Measurements from ENCODE around the gene GRM8. TPM values are rescaled to one million over a fixed set of nuclear protein-coding genes. Genes with fewer than 3 reads are reported as not detected.

The GRM8 gene
- total and polyA plus RNA-seq, 10 of the 15 experiments (the other 5 are each of a cell fraction or from before 2014, with no cell fraction given) = 0.33 to 7.1 (median 0.45) TPM; not detected in 2

- no peak for TF ChIP-seq ZNF622 (IDR thresholded peaks at IDR 0.05)
- TF ChIP-seq NRF1 (conservative IDR thresholded peaks at IDR 0.05; ENCODE audit: low read depth, low read length) = no peak
- peak; percentile 95 for TF ChIP-seq CBX5 (IDR thresholded peaks at IDR 0.05; ENCODE audit: low read depth)
- 0 out of 2 replicates have a peak, but pooled peaks have one; percentile 16 for TF ChIP-seq ATF7 (IDR thresholded peaks at IDR 0.05; ENCODE audit: low read depth)
- TF ChIP-seq E2F8 (IDR thresholded peaks at IDR 0.05; ENCODE audit: low read depth, partially characterized antibody) = no peak
- 0 out of 2 replicates have a peak, but pooled peaks have one; percentile 28 for TF ChIP-seq MTA2 (IDR thresholded peaks at IDR 0.05; ENCODE audit: low read depth)
- no peak for TF ChIP-seq NR2C1 (IDR thresholded peaks at IDR 0.05)
- peak; percentile 89 to 91 for TF ChIP-seq IKZF2 (IDR thresholded peaks at IDR 0.05)
- TF ChIP-seq SKIL (IDR thresholded peaks at IDR 0.05; ENCODE audit: low read depth, poor library complexity, severe bottlenecking) = no peak
- TF ChIP-seq PAX5 (IDR thresholded peaks at IDR 0.05; ENCODE audit: borderline replicate concordance, low read depth, low read length) = peak; percentile 88
- no peak for TF ChIP-seq ZNF217 (IDR thresholded peaks at IDR 0.05)
- TF ChIP-seq SMARCA5 (IDR thresholded peaks at IDR 0.05) = no peak
- TF ChIP-seq, protein P1, sequence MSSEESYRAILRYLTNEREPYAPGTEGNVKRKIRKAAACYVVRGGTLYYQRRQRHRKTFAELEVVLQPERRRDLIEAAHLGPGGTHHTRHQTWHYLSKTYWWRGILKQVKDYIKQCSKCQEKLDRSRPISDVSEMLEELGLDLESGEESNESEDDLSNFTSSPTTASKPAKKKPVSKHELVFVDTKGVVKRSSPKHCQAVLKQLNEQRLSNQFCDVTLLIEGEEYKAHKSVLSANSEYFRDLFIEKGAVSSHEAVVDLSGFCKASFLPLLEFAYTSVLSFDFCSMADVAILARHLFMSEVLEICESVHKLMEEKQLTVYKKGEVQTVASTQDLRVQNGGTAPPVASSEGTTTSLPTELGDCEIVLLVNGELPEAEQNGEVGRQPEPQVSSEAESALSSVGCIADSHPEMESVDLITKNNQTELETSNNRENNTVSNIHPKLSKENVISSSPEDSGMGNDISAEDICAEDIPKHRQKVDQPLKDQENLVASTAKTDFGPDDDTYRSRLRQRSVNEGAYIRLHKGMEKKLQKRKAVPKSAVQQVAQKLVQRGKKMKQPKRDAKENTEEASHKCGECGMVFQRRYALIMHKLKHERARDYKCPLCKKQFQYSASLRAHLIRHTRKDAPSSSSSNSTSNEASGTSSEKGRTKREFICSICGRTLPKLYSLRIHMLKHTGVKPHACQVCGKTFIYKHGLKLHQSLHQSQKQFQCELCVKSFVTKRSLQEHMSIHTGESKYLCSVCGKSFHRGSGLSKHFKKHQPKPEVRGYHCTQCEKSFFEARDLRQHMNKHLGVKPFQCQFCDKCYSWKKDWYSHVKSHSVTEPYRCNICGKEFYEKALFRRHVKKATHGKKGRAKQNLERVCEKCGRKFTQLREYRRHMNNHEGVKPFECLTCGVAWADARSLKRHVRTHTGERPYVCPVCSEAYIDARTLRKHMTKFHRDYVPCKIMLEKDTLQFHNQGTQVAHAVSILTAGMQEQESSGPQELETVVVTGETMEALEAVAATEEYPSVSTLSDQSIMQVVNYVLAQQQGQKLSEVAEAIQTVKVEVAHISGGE (CRISPR knock-in tag; IDR thresholded peaks at IDR 0.05) = no peak
- TF ChIP-seq ZBTB4 (CRISPR knock-in tag; IDR thresholded peaks at IDR 0.05) = no peak
- peak; percentile 80 for TF ChIP-seq CREM (IDR thresholded peaks at IDR 0.05; ENCODE audit: low read depth)
- TF ChIP-seq BMI1 (IDR thresholded peaks at IDR 0.05; ENCODE audit: borderline replicate concordance) = 0 out of 2 replicates have a peak, but pooled peaks have one; percentile 25
Measured at GRCh38 chr7:126702242-126703016, 550.3 kb downstream of the GRM8 start (continued).

All from GM12878 (cell line).